GM21390 (cell line): ENCODE data around the gene PHYHIPL.

Experiments used
- ATAC-seq: cut with Tn5 transposase; IDR thresholded peaks from one replicate; pipeline ENCODE4 v1.9.1; 2021; ENCODE audit not compliant: unreplicated experiment

The PHYHIPL gene

GRCh38 chr10:59289853-59290252, 113.4 kb downstream of the PHYHIPL start:
- no peak for ATAC-seq

GRCh38 chr10:59290448-59290847, 114.0 kb downstream of the PHYHIPL start:
- ATAC-seq, result no peak
